HCT116 (cell line): ENCODE measurements around the gene PPAT. TPM values are rescaled to one million over a fixed set of nuclear protein-coding genes. Genes with fewer than 3 reads are reported as not detected.

Experiments
- ATAC-seq: fragments of 200-7000 bp; cut with Tn5 transposase; 2 replicates; pipeline ENCODE4 v1.9.1; 2020; ENCODE audit warnings: mild to moderate bottlenecking, moderate library complexity
- BruUV-seq: library from RNA; stranded (reverse); fragments of 400-500 nt; replicated peaks from 2 replicates; lab custom pipeline; 2021; lab: Mats Ljungman, UMichigan
- CTCF ChIA-PET: fragments of 300-600 bp; sonication (Branson Sonifier 250); formaldehyde crosslinking; loops from one replicate; lab custom pipeline; 2021; ENCODE audit warnings: antibody characterized with exemption; lab: Charles Lee
- POLR2A ChIA-PET: fragments of 300-600, 350-600 bp; sonication (Branson Sonifier 250); formaldehyde crosslinking; loops from one replicate; lab custom pipeline; 2021; ENCODE audit warnings: antibody characterized with exemption; lab: Charles Lee
- RAD21 ChIA-PET, 2 experiments: fragments of 300-600 bp; sonication (Branson Sonifier 250); formaldehyde crosslinking; loops; one replicate each; lab custom pipeline; 2023; ENCODE audit warnings: low total read pairs in 2 of 2; ENCODE audit not compliant: uncharacterized antibody in 2 of 2, unreplicated experiment in 2 of 2, low non-redundant PET in 1 of 2; lab: Charles Lee
- DNase-seq: peaks from one replicate; pipeline ENCODE4 v3.0.0-alpha.2; 2010; ENCODE audit warnings: low read depth, low spot score
- H2AFZ ChIP-seq: fragments of 200-600 bp; shearing (Covaris generic), sonication (generic); 2 replicates; pipeline ENCODE4 v1.6.1; 2017; ENCODE audit warnings: low read depth, mixed run types, mixed read lengths, antibody characterized with exemption, low read length; ENCODE audit not compliant: poor library complexity, severe bottlenecking
- H3K27ac ChIP-seq: 2 replicates; pipeline ENCODE4 v1.5.1; 2012; ENCODE audit warnings: low read depth, low read length
- H3K27me3 ChIP-seq: fragments of 200-600 bp; sonication (generic); 2 replicates; pipeline ENCODE4 v1.6.1; 2016; ENCODE audit warnings: mixed run types, low read length, mixed read lengths; ENCODE audit not compliant: insufficient read depth
- H3K36me3 ChIP-seq, 2 experiments: fragments of 200-500 bp in 1 of 2; fragments of 200-600 bp in 1 of 2; sonication (Bioruptor generic) in 1 of 2; sonication (generic) in 1 of 2; 2 replicates each; pipeline versions ENCODE4 v1.5.1 to v1.6.1; 2014 to 2016; ENCODE audit warnings: low read length in 2 of 2, inconsistent platforms in 1 of 2, mixed read lengths in 1 of 2, mixed run types in 1 of 2; ENCODE audit not compliant: insufficient read depth in 2 of 2, control insufficient read depth in 1 of 2
- H3K4me1 ChIP-seq, 2 experiments: fragments of 200-600 bp in 1 of 2; sonication (generic) in 1 of 2; 2 replicates each; pipeline versions ENCODE4 v1.5.1 to v1.6.1; 2012 to 2017; ENCODE audit warnings: low read length in 2 of 2, inconsistent platforms in 1 of 2, mild to moderate bottlenecking in 1 of 2, mixed read lengths in 1 of 2, mixed run types in 1 of 2, moderate library complexity in 1 of 2; ENCODE audit not compliant: insufficient read depth in 2 of 2, control insufficient read depth in 1 of 2
- H3K4me2 ChIP-seq: fragments of 200-600 bp; sonication (generic); 2 replicates; pipeline ENCODE4 v1.6.1; 2017; ENCODE audit warnings: mixed run types, low read length, mixed read lengths
- H3K4me3 ChIP-seq, 2 experiments: fragments of 200-600 bp in 1 of 2; sonication (generic) in 1 of 2; replicated peaks in 1 of 2; 2 replicates each; pipeline ENCODE4 v1.5.1; 2011 to 2016; ENCODE audit warnings: low read length in 2 of 2, control low read depth in 1 of 2, low read depth in 1 of 2, mild to moderate bottlenecking in 1 of 2, mixed read lengths in 1 of 2, mixed run types in 1 of 2
- H3K79me2 ChIP-seq: fragments of 200-600 bp; sonication (generic); 2 replicates; pipeline ENCODE4 v1.6.1; 2017; ENCODE audit warnings: mild to moderate bottlenecking, mixed run types, low read length, moderate library complexity, mixed read lengths; ENCODE audit not compliant: insufficient read depth
- H3K9ac ChIP-seq: fragments of 200-600 bp; sonication (generic); 2 replicates; pipeline ENCODE4 v1.6.1; 2016; ENCODE audit warnings: low read length, mixed read lengths
- H3K9me2 ChIP-seq: fragments of 200-600 bp; sonication (generic), shearing (Covaris generic); 2 replicates; pipeline ENCODE4 v1.6.1; 2017; ENCODE audit warnings: mixed run types, mild to moderate bottlenecking, moderate library complexity; ENCODE audit not compliant: insufficient read depth
- H3K9me3 ChIP-seq, 2 experiments: fragments of 200-500 bp in 1 of 2; fragments of 200-600 bp in 1 of 2; sonication (Bioruptor generic) in 1 of 2; sonication (generic) in 1 of 2; 2 replicates each; pipeline ENCODE4 v1.6.1; 2014 to 2017; ENCODE audit warnings: low read length in 2 of 2, mixed read lengths in 2 of 2, inconsistent platforms in 1 of 2, low read depth in 1 of 2, mild to moderate bottlenecking in 1 of 2, mixed run types in 1 of 2, moderate library complexity in 1 of 2; ENCODE audit not compliant: control insufficient read depth in 1 of 2, insufficient read depth in 1 of 2
- H4K20me1 ChIP-seq: fragments of 200-600 bp; sonication (generic), shearing (Covaris generic); 2 replicates; pipeline ENCODE4 v1.6.1; 2017; ENCODE audit warnings: mixed run types, mild to moderate bottlenecking, moderate library complexity; ENCODE audit not compliant: insufficient read depth
- CBX3 ChIP-seq: IDR thresholded peaks from 2 replicates; pipeline ENCODE4 v1.6.1; 2012; ENCODE audit warnings: low read depth
- CEBPB ChIP-seq: IDR thresholded peaks from 2 replicates; pipeline ENCODE4 v1.6.1; 2012; ENCODE audit warnings: low read depth
- EGR1 ChIP-seq: IDR thresholded peaks from 2 replicates; pipeline ENCODE4 v1.6.1; 2012; ENCODE audit warnings: low read depth
- EZH2 ChIP-seq: fragments of 200-600 bp; sonication (generic); IDR thresholded peaks from 2 replicates; pipeline ENCODE4 v1.6.1; 2017; ENCODE audit warnings: antibody characterized with exemption, mixed run types
- EZH2phosphoT487 ChIP-seq: fragments of 200-600 bp; IDR thresholded peaks from 2 replicates; pipeline ENCODE4 v1.6.1; 2018; ENCODE audit warnings: antibody characterized with exemption, borderline replicate concordance
- FOSL1 ChIP-seq: IDR thresholded peaks from 2 replicates; pipeline ENCODE4 v1.6.1; 2012; ENCODE audit warnings: low read depth
- JUND ChIP-seq: IDR thresholded peaks from 2 replicates; pipeline ENCODE4 v1.6.1; 2012
- POLR2A ChIP-seq: IDR thresholded peaks from 2 replicates; pipeline ENCODE4 v1.7.0; 2011; ENCODE audit warnings: borderline replicate concordance; ENCODE audit not compliant: insufficient read depth, insufficient read length; ENCODE audit errors: extremely low read depth
- SP1 ChIP-seq: IDR thresholded peaks from 2 replicates; pipeline ENCODE4 v1.6.1; 2012; ENCODE audit warnings: low read depth
- SRF ChIP-seq: IDR thresholded peaks from 2 replicates; pipeline ENCODE4 v1.6.1; 2012; ENCODE audit warnings: low read depth
- ZNF274 ChIP-seq: fragments of 200-500 bp; sonication (Bioruptor generic); IDR thresholded peaks from 2 replicates; pipeline ENCODE4 v1.6.1; 2014; ENCODE audit warnings: mild to moderate bottlenecking, low read depth, low read length, inconsistent platforms
- intact Hi-C: fragments of 100-400 bp; cut with micrococcal nuclease; formaldehyde crosslinking; loops from 2 replicates; pipeline ENCODE4 v1.10.0; 2022
- total RNA-seq: library from RNA; stranded (reverse); gene quantifications from one replicate; pipeline ENCODE4 v1.2.1, GENCODE V29; 2021; ENCODE audit not compliant: unreplicated experiment
- TF ChIP-seq, protein P1 (sequence below): IDR thresholded peaks from 2 replicates; pipeline ENCODE4 v1.6.1; 2012
- TF ChIP-seq, protein P2 (sequence below): IDR thresholded peaks from 2 replicates; pipeline ENCODE4 v1.6.1; 2012; ENCODE audit warnings: low read depth
- TF ChIP-seq, protein P3 (sequence below), 3 experiments: fragments of 200-600 bp in 1 of 3; sonication (generic) in 1 of 3; IDR thresholded peaks in 2 of 3; conservative IDR thresholded peaks in 1 of 3; 2 replicates each; pipeline ENCODE4 v1.5.1; 2012 to 2017; ENCODE audit warnings: low read depth in 2 of 3, low read length in 2 of 3, antibody characterized with exemption in 1 of 3, borderline replicate concordance in 1 of 3, control low read depth in 1 of 3, mild to moderate bottlenecking in 1 of 3, mixed read lengths in 1 of 3, mixed run types in 1 of 3, moderate library complexity in 1 of 3; ENCODE audit not compliant: insufficient read depth in 1 of 3

PPAT gene
- total RNA-seq, 1 experiment from 2014 or later, result 78.6 TPM

DNA sequence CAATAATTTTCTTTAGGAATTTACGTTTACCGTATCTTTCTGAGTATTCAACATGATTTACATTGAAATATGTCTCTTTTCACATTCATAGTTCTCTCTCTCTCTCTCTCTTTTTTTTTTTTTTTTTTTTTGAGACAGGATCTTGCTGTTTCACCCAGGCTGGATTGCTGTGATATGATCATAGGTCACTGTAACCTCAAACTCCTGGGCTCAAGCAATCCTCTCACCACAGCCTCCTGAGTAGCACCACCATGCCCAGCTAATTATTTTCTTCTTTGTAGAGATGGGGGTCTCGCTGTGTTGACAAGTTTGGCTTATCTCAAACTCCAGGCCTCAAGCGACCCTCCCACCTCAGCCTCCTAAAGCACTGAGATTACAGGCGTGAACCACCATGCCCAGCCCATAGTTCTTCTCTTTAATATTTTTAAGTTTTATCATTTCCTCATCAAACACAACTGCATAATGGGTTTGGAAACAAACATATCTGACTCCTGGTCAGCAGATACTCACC lies 41.8 kb upstream of the PPAT start:
- no peak overlapping the region for H3K9ac ChIP-seq
- ATAC-seq, result no peak
- intact Hi-C loops, result no loop called here
- no peak overlapping the region for H3K4me2 ChIP-seq
- POLR2A ChIA-PET, result no interaction called here
- peaks cover 24% of the 10 kb centered on the region for H3K79me2 ChIP-seq
- no peaks in the 10 kb centered on the region for H3K4me1 ChIP-seq
- no peak overlapping the region for H3K4me3 ChIP-seq
- DNase-seq, result no peak
- no TSS peak for BruUV-seq
- TF ChIP-seq EZH2phosphoT487, result no peak
- TF ChIP-seq FOSL1, result no peak
- TF ChIP-seq SP1, result no peak
- TF ChIP-seq, protein P1, sequence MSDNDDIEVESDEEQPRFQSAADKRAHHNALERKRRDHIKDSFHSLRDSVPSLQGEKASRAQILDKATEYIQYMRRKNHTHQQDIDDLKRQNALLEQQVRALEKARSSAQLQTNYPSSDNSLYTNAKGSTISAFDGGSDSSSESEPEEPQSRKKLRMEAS, result no peak
- TF ChIP-seq POLR2A, result no peak
- RAD21 ChIA-PET, result no interaction called here
- H3K9me2 ChIP-seq, result no peaks in the 10 kb centered on the region
- peaks cover 52 to 60% of the 10 kb centered on the region in 2 experiments for H3K36me3 ChIP-seq
- H3K27me3 ChIP-seq, result no peaks in the 10 kb centered on the region
- no peaks in the 10 kb centered on the region for H3K9me3 ChIP-seq
- no peak overlapping the region for H3K27ac ChIP-seq
- no peak overlapping the region for H2AFZ ChIP-seq
- CTCF ChIA-PET, result interaction anchor here (1.4 kb wide), 1 partner anchor 323 kb away, joined by 4 read pairs; no protein-coding TSS in a partner anchor
- H4K20me1 ChIP-seq, result no peaks in the 10 kb centered on the region

DNA sequence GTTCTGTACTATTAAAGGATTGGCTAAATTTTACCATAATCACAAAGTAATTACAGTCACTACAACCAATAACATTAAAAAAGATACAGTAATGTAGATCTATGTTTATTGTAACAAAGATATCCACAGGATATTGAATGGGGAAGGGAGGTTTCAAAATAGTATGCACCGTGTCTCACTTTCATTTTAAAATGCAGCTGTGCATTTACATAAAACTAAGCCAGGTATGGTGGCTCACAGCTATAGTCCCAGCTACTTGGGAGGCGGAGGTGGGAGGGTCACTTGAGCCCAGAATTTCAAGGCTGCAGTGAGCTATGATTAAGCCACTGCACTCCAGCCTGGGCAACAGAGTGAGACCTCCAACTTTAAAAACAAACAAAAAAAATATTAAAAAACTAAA lies 40.5 kb upstream of the PPAT start:
- peaks cover 57 to 67% of the 10 kb centered on the region in 2 experiments for H3K36me3 ChIP-seq
- H3K9me2 ChIP-seq, result no peaks in the 10 kb centered on the region
- H3K9ac ChIP-seq, result no peak overlapping the region
- CTCF ChIA-PET, result no interaction called here
- H4K20me1 ChIP-seq, result no peaks in the 10 kb centered on the region
- RAD21 ChIA-PET, result no interaction called here
- H3K27me3 ChIP-seq, result no peaks in the 10 kb centered on the region
- intact Hi-C loops, result no loop called here
- ATAC-seq, result no peak
- no peak overlapping the region for H3K4me2 ChIP-seq
- BruUV-seq, result no TSS peak
- no peak for DNase-seq
- H3K9me3 ChIP-seq, result no peaks in the 10 kb centered on the region
- POLR2A ChIA-PET, result no interaction called here
- peaks cover 30% of the 10 kb centered on the region for H3K79me2 ChIP-seq
- no peak overlapping the region for H2AFZ ChIP-seq
- H3K27ac ChIP-seq, result no peak overlapping the region
- H3K4me1 ChIP-seq, result no peaks in the 10 kb centered on the region
- no peak overlapping the region for H3K4me3 ChIP-seq
- no peak for TF ChIP-seq EZH2
- no peak for TF ChIP-seq EGR1
- TF ChIP-seq CEBPB, result no peak
- TF ChIP-seq, protein P2, sequence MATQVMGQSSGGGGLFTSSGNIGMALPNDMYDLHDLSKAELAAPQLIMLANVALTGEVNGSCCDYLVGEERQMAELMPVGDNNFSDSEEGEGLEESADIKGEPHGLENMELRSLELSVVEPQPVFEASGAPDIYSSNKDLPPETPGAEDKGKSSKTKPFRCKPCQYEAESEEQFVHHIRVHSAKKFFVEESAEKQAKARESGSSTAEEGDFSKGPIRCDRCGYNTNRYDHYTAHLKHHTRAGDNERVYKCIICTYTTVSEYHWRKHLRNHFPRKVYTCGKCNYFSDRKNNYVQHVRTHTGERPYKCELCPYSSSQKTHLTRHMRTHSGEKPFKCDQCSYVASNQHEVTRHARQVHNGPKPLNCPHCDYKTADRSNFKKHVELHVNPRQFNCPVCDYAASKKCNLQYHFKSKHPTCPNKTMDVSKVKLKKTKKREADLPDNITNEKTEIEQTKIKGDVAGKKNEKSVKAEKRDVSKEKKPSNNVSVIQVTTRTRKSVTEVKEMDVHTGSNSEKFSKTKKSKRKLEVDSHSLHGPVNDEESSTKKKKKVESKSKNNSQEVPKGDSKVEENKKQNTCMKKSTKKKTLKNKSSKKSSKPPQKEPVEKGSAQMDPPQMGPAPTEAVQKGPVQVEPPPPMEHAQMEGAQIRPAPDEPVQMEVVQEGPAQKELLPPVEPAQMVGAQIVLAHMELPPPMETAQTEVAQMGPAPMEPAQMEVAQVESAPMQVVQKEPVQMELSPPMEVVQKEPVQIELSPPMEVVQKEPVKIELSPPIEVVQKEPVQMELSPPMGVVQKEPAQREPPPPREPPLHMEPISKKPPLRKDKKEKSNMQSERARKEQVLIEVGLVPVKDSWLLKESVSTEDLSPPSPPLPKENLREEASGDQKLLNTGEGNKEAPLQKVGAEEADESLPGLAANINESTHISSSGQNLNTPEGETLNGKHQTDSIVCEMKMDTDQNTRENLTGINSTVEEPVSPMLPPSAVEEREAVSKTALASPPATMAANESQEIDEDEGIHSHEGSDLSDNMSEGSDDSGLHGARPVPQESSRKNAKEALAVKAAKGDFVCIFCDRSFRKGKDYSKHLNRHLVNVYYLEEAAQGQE, result no peak
- no peak for TF ChIP-seq ZNF274
- TF ChIP-seq, protein P3, sequence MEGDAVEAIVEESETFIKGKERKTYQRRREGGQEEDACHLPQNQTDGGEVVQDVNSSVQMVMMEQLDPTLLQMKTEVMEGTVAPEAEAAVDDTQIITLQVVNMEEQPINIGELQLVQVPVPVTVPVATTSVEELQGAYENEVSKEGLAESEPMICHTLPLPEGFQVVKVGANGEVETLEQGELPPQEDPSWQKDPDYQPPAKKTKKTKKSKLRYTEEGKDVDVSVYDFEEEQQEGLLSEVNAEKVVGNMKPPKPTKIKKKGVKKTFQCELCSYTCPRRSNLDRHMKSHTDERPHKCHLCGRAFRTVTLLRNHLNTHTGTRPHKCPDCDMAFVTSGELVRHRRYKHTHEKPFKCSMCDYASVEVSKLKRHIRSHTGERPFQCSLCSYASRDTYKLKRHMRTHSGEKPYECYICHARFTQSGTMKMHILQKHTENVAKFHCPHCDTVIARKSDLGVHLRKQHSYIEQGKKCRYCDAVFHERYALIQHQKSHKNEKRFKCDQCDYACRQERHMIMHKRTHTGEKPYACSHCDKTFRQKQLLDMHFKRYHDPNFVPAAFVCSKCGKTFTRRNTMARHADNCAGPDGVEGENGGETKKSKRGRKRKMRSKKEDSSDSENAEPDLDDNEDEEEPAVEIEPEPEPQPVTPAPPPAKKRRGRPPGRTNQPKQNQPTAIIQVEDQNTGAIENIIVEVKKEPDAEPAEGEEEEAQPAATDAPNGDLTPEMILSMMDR (IDR thresholded peaks at IDR 0.05 in 2 of 3, conservative IDR thresholded peaks at IDR 0.05 in 1 of 3; ENCODE audit: borderline replicate concordance in 1 of 3, insufficient read depth in 1 of 3, low read depth in 2 of 3, low read length in 2 of 3), result no peak
- TF ChIP-seq EZH2phosphoT487, result no peak
- no peak for TF ChIP-seq SRF
- no peak for TF ChIP-seq CBX3
- TF ChIP-seq JUND, result no peak
